PC-3 (cell line): Measurements from ENCODE around the gene TRIM16. TPM values are rescaled to one million over a fixed set of nuclear protein-coding genes. Genes with fewer than 3 reads are reported as not detected.
"Not testable (repeated sequence)": the region's sequence is repeated elsewhere in the genome, so short reads cannot be mapped to it uniquely, and the experiment has no call there.

ENCODE experiments used
- ATAC-seq: fragments of 200-7000 bp; cut with Tn5 transposase; 2 replicates; pipeline ENCODE4 v1.9.1; 2020; ENCODE audit warnings: mild to moderate bottlenecking, moderate library complexity
- BruUV-seq: library from RNA; stranded (reverse); fragments of 400-500 nt; replicated peaks from 2 replicates; lab custom pipeline; 2021; lab: Mats Ljungman, UMichigan
- CTCF ChIA-PET: fragments of 300-600 bp; sonication (Branson Sonifier 250); formaldehyde crosslinking; loops from one replicate; lab custom pipeline; 2022; ENCODE audit warnings: antibody characterized with exemption; lab: Charles Lee
- POLR2A ChIA-PET: fragments of 300-600 bp; sonication (Branson Sonifier 250); formaldehyde crosslinking; loops from one replicate; lab custom pipeline; 2022; ENCODE audit warnings: antibody characterized with exemption; ENCODE audit not compliant: unreplicated experiment; lab: Charles Lee
- DNase-seq: peaks from one replicate; pipeline ENCODE4 v3.0.0-alpha.2; 2015
- H2AFZ ChIP-seq: fragments of 300-600 bp; sonication (generic); 2 replicates; pipeline ENCODE4 v1.6.0; 2016; ENCODE audit warnings: antibody characterized with exemption, low read length
- H3F3A ChIP-seq: fragments of 300-600 bp; sonication (generic); one replicate; pipeline ENCODE4 v1.6.0; 2017; ENCODE audit warnings: antibody characterized with exemption, low read length, control low read depth, mild to moderate bottlenecking; ENCODE audit not compliant: unreplicated experiment
- H3K27ac ChIP-seq: fragments of 300-600 bp; sonication (generic); 2 replicates; pipeline ENCODE4 v1.5.1; 2016; ENCODE audit warnings: mild to moderate bottlenecking, low read length
- H3K27me3 ChIP-seq: fragments of 300-600 bp; sonication (generic); 2 replicates; pipeline ENCODE4 v1.6.1; 2016; ENCODE audit warnings: low read length, mixed read lengths
- H3K36me3 ChIP-seq: fragments of 300-600 bp; sonication (generic); 2 replicates; pipeline ENCODE4 v1.6.1; 2016; ENCODE audit warnings: low read depth, mixed run types, low read length, mixed read lengths
- H3K4me1 ChIP-seq: fragments of 300-600 bp; sonication (generic); 2 replicates; pipeline ENCODE4 v1.5.1; 2016; ENCODE audit warnings: low read length; ENCODE audit not compliant: insufficient read depth
- H3K4me2 ChIP-seq: fragments of 300-600 bp; sonication (generic); 2 replicates; pipeline ENCODE4 v1.6.0; 2016; ENCODE audit warnings: low read length
- H3K4me3 ChIP-seq: fragments of 300-600 bp; sonication (generic); 2 replicates; pipeline ENCODE4 v1.5.1; 2016; ENCODE audit warnings: mild to moderate bottlenecking, low read length, mixed read lengths
- H3K79me2 ChIP-seq: fragments of 300-600 bp; sonication (generic); 2 replicates; pipeline ENCODE4 v1.6.1; 2017; ENCODE audit warnings: low read length, mixed read lengths
- H3K9ac ChIP-seq: fragments of 300-600 bp; sonication (generic); 2 replicates; pipeline ENCODE4 v1.6.0; 2016; ENCODE audit warnings: mild to moderate bottlenecking, low read length
- H3K9me2 ChIP-seq: fragments of 300-600 bp; sonication (generic); replicated peaks from 2 replicates; pipeline ENCODE4 v1.6.1; 2016; ENCODE audit warnings: mixed run types, low read length, mixed read lengths
- H3K9me3 ChIP-seq: fragments of 300-600 bp; sonication (generic); 2 replicates; pipeline ENCODE4 v1.6.1; 2016; ENCODE audit warnings: low read length, mixed read lengths
- H4K20me1 ChIP-seq: fragments of 300-600 bp; sonication (generic); 2 replicates; pipeline ENCODE4 v1.6.1; 2016; ENCODE audit warnings: low read length, mixed read lengths
- EZH2 ChIP-seq: fragments of 300-600 bp; sonication (generic); IDR thresholded peaks from one replicate; pipeline ENCODE4 v1.6.1; 2017; ENCODE audit warnings: antibody characterized with exemption, mild to moderate bottlenecking, low read length; ENCODE audit not compliant: unreplicated experiment
- EZH2phosphoT487 ChIP-seq: fragments of 300-600 bp; sonication (generic); IDR thresholded peaks from 2 replicates; pipeline ENCODE4 v1.6.1; 2018; ENCODE audit warnings: mild to moderate bottlenecking, antibody characterized with exemption, low read length, borderline replicate concordance
- intact Hi-C: fragments of 100-400 bp; cut with micrococcal nuclease; formaldehyde crosslinking; loops from 2 replicates; pipeline ENCODE4 v1.9.0; 2023
- total RNA-seq: library from RNA; depleted of rRNA; stranded (reverse); fragments of >200 nt; gene quantifications from 2 replicates; pipeline ENCODE4 v1.2.3, GENCODE V29; 2014
- TF ChIP-seq, protein P1 (sequence below): fragments of 300-600 bp; sonication (generic); conservative IDR thresholded peaks from 2 replicates; pipeline ENCODE4 v1.5.1; 2017; ENCODE audit warnings: antibody characterized with exemption, low read depth, mild to moderate bottlenecking, low read length

Gene TRIM16
- total RNA-seq, 1 experiment from 2014 or later: 76.6 TPM

DNA sequence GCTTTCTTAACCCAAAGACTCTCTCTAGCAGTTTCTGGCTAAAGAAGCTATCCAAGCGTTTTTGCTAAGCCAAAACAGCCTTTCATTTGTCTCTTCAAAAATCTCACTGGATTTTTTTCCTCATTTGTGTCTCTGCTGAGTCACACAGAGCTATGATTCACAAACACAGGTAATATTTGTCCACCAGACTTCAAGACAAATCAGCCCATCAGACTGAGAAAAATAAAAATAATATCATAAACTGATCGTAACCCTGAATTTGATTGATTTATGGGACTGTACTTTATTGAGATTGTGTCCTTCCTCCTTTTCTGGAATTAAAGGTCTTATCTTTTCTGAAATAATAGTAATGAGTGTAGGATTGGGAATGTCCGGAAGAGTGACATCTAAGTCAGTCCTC, 25.8 kb downstream of the TRIM16 start:
- H3K4me1 ChIP-seq: peaks cover 52% of the 10 kb centered on the region
- no peak for TF ChIP-seq EZH2
- TF ChIP-seq EZH2phosphoT487: no peak
- TF ChIP-seq, protein P1, sequence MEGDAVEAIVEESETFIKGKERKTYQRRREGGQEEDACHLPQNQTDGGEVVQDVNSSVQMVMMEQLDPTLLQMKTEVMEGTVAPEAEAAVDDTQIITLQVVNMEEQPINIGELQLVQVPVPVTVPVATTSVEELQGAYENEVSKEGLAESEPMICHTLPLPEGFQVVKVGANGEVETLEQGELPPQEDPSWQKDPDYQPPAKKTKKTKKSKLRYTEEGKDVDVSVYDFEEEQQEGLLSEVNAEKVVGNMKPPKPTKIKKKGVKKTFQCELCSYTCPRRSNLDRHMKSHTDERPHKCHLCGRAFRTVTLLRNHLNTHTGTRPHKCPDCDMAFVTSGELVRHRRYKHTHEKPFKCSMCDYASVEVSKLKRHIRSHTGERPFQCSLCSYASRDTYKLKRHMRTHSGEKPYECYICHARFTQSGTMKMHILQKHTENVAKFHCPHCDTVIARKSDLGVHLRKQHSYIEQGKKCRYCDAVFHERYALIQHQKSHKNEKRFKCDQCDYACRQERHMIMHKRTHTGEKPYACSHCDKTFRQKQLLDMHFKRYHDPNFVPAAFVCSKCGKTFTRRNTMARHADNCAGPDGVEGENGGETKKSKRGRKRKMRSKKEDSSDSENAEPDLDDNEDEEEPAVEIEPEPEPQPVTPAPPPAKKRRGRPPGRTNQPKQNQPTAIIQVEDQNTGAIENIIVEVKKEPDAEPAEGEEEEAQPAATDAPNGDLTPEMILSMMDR: no peak
- H4K20me1 ChIP-seq: no peaks in the 10 kb centered on the region
- peak overlapping the region; percentile 74 for H3K4me2 ChIP-seq
- peak overlapping the region; percentile 96 for H3K27ac ChIP-seq
- H3F3A ChIP-seq: peaks cover 19% of the 10 kb centered on the region
- no peaks in the 10 kb centered on the region for H3K27me3 ChIP-seq
- H3K9ac ChIP-seq: peak overlapping the region; percentile 72
- no peaks in the 10 kb centered on the region for H3K79me2 ChIP-seq
- no peaks in the 10 kb centered on the region for H3K9me3 ChIP-seq
- ATAC-seq: peak; percentile 53
- CTCF ChIA-PET: no interaction called here
- H3K9me2 ChIP-seq: no peaks in the 10 kb centered on the region
- DNase-seq: peak; percentile 93
- H3K4me3 ChIP-seq: peak overlapping the region; percentile 36
- H3K36me3 ChIP-seq: 0 out of 2 replicates have a peak, but pooled peaks cover 2% of the 10 kb centered on the region
- TSS peak; percentile 86 for BruUV-seq
- POLR2A ChIA-PET: no interaction called here
- intact Hi-C loops: no loop called here
- H2AFZ ChIP-seq: peak overlapping the region; percentile 10; the same call in 1 of the 2 replicates

DNA sequence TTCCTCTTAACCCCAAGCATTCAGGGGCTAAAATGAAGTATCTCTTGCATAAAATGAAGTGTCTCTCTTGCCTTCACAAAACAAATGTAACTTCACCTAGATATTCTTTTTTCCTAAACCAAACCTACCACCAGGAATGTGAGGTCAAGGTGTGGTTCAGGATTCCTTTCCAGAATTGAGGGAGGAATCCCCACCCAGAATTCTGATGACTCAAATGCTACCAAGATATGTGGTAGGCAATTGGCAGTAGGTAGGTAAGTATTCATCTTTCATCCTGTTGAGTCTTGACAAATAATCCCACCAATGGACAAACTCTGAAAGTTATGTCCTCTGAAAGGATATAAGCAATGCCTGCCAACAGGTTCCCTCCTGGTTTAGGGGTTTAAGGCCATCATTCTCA, 26.2 kb downstream of the TRIM16 start:
- no peaks in the 10 kb centered on the region for H3K27me3 ChIP-seq
- peak overlapping the region; percentile 74 for H3K4me2 ChIP-seq
- ChIA-PET CTCF (no interaction called here), POLR2A (no interaction called here)
- H3F3A ChIP-seq: peaks cover 19% of the 10 kb centered on the region
- peak overlapping the region; percentile 72 for H3K9ac ChIP-seq
- H3K27ac ChIP-seq: peak overlapping the region; percentile 96
- peaks cover 52% of the 10 kb centered on the region for H3K4me1 ChIP-seq
- H3K4me3 ChIP-seq: peak overlapping the region; percentile 36
- peak; percentile 98 for DNase-seq
- H3K36me3 ChIP-seq: 0 out of 2 replicates have a peak, but pooled peaks cover 2% of the 10 kb centered on the region
- peak overlapping the region; percentile 10; the same call in 1 of the 2 replicates for H2AFZ ChIP-seq
- ATAC-seq: peak; percentile 60
- TF ChIP-seq, protein P1: no peak
- TF ChIP-seq EZH2phosphoT487 (no peak), EZH2 (no peak)
- intact Hi-C loops: no loop called here
- H4K20me1 ChIP-seq: no peaks in the 10 kb centered on the region
- BruUV-seq: no TSS peak
- no peaks in the 10 kb centered on the region for H3K79me2 ChIP-seq
- no peaks in the 10 kb centered on the region for H3K9me3 ChIP-seq
- no peaks in the 10 kb centered on the region for H3K9me2 ChIP-seq

DNA sequence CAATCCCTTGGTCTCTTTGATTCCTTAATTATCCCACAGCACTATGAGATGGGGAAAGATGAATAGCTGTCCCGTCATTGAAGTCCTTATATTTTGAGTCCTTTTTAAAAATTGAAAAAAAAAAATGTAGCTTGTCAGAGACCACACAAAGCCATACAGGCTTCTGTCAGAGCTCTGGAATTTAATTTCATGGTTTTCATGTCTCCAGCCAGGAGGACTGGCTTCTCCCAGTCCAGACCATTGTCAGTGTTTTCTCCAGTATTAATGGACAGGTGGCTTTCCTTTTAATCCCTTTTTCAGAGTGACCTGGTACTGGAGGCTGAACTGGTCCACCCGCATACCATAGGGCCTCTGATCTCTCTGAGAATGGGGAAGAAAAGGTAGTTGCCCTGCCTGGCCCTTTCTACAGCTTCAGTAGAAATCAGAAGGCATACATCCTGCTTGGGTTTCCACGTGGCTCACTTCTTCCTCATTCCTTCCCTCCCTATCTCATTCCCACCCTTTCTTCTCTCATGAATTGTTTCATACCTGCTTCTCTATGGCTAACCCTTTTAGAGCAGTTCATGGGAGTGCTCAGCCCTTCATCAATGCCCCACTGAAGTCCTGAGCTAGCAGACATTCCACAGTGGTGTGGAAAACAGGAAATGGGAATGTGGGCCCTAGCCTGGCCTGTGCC, 29.1 kb downstream of the TRIM16 start:
- H3K36me3 ChIP-seq: no peaks in the 10 kb centered on the region
- H3K27me3 ChIP-seq: no peaks in the 10 kb centered on the region
- no peak overlapping the region for H3K4me2 ChIP-seq
- no peaks in the 10 kb centered on the region for H3K9me3 ChIP-seq
- no peaks in the 10 kb centered on the region for H3K9me2 ChIP-seq
- ChIA-PET POLR2A (no interaction called here), CTCF (no interaction called here)
- peaks cover 15% of the 10 kb centered on the region for H3K79me2 ChIP-seq
- ATAC-seq (no peak), DNase-seq (peak; percentile 57)
- no TSS peak for BruUV-seq
- no peaks in the 10 kb centered on the region for H4K20me1 ChIP-seq
- no peak overlapping the region for H2AFZ ChIP-seq
- no peak for TF ChIP-seq EZH2
- no peak for TF ChIP-seq EZH2phosphoT487
- TF ChIP-seq, protein P1: no peak
- H3F3A ChIP-seq: peaks cover 24% of the 10 kb centered on the region
- H3K4me1 ChIP-seq: peaks cover 48% of the 10 kb centered on the region
- H3K4me3 ChIP-seq: no peak overlapping the region
- H3K9ac ChIP-seq: no peak overlapping the region
- intact Hi-C loops: no loop called here
- H3K27ac ChIP-seq: peak overlapping the region; percentile 35

DNA sequence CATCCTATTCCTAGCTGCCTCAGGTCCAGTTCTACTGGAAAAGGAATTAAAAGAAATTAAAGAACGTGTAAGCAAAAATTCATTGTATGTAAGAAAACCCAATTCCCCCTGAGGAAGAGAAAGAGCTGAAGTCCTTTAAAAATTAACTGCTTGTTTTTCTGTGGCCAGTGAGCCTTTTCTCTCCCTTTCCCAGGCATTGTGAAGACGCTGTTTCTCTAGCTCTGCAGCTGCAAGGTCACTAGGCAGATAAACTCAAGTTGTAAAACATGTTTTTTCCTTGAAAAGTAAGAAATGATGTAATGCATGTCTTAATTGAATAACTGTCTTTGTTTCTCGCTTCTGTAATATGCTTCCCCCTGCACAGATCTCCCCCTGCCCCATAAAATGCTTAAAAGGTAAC, 29.7 kb downstream of the TRIM16 start:
- H3K9me2 ChIP-seq, BruUV-seq, intact Hi-C loops, H3K27ac ChIP-seq, ATAC-seq, H4K20me1 ChIP-seq, H3K4me2 ChIP-seq, H3K36me3 ChIP-seq, H2AFZ ChIP-seq, H3K9ac ChIP-seq, CTCF ChIA-PET, H3K9me3 ChIP-seq, DNase-seq, H3K4me3 ChIP-seq, H3K27me3 ChIP-seq, POLR2A ChIA-PET: not testable (repeated sequence)
- Histone ChIP-seq H3K4me1 (peaks cover 47% of the 10 kb centered on the region), H3F3A (peaks cover 24% of the 10 kb centered on the region), H3K79me2 (peaks cover 21% of the 10 kb centered on the region)
